Body of pancreas (tissue), 4 donors: ENCODE data around the gene DLD.

Source experiments
- CTCF ChIP-seq, 7 experiments: fragments of 450-650 bp in 4 of 7; fragments of 200-600 bp in 3 of 7; sonication (generic) in 3 of 7; IDR thresholded peaks; one replicate each; pipeline ENCODE4 v1.5.1; 2016 to 2019; ENCODE audit warnings: antibody characterized with exemption in 7 of 7
- POLR2A ChIP-seq, 3 donors: fragments of 450-650 bp; IDR thresholded peaks; one replicate each; pipeline ENCODE4 v1.6.1; 2016; ENCODE audit warnings: antibody characterized with exemption in 3 of 3, mild to moderate bottlenecking in 2 of 3

GRCh38 chr7:107937531-107937930 is 46.5 kb downstream of the DLD start:
- no peak for TF ChIP-seq POLR2A (IDR thresholded peaks at IDR 0.05)
- TF ChIP-seq CTCF (IDR thresholded peaks at IDR 0.05) = no peak
